ENCODE measurements around the gene PER1. TPM values are rescaled to one million over a fixed set of nuclear protein-coding genes. Genes with fewer than 3 reads are reported as not detected.

The PER1 gene
- total and polyA plus RNA-seq, 9 of the 15 experiments (the other 6 are each of a cell fraction or from before 2014, with no cell fraction given): 0.13 to 26.0 (median 3.4) TPM

DNA sequence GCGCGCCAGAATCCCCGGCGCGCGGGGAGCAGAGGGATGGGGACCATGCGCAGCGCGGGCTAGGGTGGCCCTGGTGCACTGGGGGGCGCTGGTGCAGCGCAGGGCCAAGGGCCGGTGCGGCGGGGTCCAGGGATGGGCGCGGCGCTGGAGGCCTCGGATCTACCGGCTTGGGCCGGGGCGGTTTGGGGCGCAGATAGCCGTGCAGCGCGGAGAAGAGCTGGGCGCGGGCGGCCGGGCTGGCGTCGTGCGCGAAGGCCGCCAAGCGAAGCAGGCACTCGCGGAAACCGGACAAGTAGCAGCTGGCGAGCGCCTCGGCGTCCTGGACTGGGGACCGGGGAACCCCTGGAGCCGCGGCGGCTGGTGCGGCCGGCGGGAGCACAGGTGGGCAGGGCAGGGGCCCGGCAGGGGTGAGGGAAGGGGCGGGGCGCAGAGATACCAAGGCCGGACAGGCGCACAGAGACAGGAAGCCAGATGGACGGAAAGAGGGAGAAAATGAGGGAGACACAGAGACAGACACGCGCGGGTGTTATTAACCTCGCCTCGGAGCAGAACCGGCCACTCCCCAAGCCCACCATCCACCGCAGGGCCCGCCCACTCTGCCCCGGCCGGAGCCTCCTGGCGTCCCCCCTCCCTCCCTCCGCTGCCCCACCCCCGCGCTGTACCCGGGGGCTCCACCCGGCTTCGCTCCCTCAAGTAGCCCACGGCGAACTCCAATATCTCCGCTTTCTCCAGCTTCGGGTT is 30.4 kb downstream of the PER1 start (continued):
- TF ChIP-seq, protein P1, sequence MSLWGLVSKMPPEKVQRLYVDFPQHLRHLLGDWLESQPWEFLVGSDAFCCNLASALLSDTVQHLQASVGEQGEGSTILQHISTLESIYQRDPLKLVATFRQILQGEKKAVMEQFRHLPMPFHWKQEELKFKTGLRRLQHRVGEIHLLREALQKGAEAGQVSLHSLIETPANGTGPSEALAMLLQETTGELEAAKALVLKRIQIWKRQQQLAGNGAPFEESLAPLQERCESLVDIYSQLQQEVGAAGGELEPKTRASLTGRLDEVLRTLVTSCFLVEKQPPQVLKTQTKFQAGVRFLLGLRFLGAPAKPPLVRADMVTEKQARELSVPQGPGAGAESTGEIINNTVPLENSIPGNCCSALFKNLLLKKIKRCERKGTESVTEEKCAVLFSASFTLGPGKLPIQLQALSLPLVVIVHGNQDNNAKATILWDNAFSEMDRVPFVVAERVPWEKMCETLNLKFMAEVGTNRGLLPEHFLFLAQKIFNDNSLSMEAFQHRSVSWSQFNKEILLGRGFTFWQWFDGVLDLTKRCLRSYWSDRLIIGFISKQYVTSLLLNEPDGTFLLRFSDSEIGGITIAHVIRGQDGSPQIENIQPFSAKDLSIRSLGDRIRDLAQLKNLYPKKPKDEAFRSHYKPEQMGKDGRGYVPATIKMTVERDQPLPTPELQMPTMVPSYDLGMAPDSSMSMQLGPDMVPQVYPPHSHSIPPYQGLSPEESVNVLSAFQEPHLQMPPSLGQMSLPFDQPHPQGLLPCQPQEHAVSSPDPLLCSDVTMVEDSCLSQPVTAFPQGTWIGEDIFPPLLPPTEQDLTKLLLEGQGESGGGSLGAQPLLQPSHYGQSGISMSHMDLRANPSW (CRISPR knock-in tag; IDR thresholded peaks at IDR 0.05): no peak
- no peak for TF ChIP-seq ZFPM2 (CRISPR knock-in tag; IDR thresholded peaks at IDR 0.05)
- no peak for TF ChIP-seq SMARCE1 (IDR thresholded peaks at IDR 0.05)
- TF ChIP-seq, protein P2, sequence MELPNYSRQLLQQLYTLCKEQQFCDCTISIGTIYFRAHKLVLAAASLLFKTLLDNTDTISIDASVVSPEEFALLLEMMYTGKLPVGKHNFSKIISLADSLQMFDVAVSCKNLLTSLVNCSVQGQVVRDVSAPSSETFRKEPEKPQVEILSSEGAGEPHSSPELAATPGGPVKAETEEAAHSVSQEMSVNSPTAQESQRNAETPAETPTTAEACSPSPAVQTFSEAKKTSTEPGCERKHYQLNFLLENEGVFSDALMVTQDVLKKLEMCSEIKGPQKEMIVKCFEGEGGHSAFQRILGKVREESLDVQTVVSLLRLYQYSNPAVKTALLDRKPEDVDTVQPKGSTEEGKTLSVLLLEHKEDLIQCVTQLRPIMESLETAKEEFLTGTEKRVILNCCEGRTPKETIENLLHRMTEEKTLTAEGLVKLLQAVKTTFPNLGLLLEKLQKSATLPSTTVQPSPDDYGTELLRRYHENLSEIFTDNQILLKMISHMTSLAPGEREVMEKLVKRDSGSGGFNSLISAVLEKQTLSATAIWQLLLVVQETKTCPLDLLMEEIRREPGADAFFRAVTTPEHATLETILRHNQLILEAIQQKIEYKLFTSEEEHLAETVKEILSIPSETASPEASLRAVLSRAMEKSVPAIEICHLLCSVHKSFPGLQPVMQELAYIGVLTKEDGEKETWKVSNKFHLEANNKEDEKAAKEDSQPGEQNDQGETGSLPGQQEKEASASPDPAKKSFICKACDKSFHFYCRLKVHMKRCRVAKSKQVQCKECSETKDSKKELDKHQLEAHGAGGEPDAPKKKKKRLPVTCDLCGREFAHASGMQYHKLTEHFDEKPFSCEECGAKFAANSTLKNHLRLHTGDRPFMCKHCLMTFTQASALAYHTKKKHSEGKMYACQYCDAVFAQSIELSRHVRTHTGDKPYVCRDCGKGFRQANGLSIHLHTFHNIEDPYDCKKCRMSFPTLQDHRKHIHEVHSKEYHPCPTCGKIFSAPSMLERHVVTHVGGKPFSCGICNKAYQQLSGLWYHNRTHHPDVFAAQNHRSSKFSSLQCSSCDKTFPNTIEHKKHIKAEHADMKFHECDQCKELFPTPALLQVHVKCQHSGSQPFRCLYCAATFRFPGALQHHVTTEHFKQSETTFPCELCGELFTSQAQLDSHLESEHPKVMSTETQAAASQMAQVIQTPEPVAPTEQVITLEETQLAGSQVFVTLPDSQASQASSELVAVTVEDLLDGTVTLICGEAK (IDR thresholded peaks at IDR 0.05): no peak
- TF ChIP-seq, protein P2 (CRISPR knock-in tag; IDR thresholded peaks at IDR 0.05): no peak
- peak; percentile 74 to 80 for TF ChIP-seq NRF1 (conservative IDR thresholded peaks at IDR 0.05 in 1 of 2, IDR thresholded peaks at IDR 0.05 in 1 of 2)
- no peak for TF ChIP-seq CBFB (CRISPR knock-in tag; IDR thresholded peaks at IDR 0.05)
- no peak for TF ChIP-seq BDP1 (IDR thresholded peaks at IDR 0.05; ENCODE audit: insufficient read depth, insufficient read length)
- TF ChIP-seq CCAR2 (IDR thresholded peaks at IDR 0.05; ENCODE audit: low read depth, low read length): no peak
- no peak for TF ChIP-seq ZNF354B (CRISPR knock-in tag; IDR thresholded peaks at IDR 0.05)
- TF ChIP-seq, protein P3, sequence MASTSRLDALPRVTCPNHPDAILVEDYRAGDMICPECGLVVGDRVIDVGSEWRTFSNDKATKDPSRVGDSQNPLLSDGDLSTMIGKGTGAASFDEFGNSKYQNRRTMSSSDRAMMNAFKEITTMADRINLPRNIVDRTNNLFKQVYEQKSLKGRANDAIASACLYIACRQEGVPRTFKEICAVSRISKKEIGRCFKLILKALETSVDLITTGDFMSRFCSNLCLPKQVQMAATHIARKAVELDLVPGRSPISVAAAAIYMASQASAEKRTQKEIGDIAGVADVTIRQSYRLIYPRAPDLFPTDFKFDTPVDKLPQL (IDR thresholded peaks at IDR 0.05; ENCODE audit: extremely low read depth, insufficient read length): no peak
- no peak for TF ChIP-seq NCOR1 (IDR thresholded peaks at IDR 0.05)
- no peak for TF ChIP-seq ZNF57 (CRISPR knock-in tag; IDR thresholded peaks at IDR 0.05)
- TF ChIP-seq TRIM28 (IDR thresholded peaks at IDR 0.05): no peak
- TF ChIP-seq CSDE1 (IDR thresholded peaks at IDR 0.05): no peak
- TF ChIP-seq, protein P4, sequence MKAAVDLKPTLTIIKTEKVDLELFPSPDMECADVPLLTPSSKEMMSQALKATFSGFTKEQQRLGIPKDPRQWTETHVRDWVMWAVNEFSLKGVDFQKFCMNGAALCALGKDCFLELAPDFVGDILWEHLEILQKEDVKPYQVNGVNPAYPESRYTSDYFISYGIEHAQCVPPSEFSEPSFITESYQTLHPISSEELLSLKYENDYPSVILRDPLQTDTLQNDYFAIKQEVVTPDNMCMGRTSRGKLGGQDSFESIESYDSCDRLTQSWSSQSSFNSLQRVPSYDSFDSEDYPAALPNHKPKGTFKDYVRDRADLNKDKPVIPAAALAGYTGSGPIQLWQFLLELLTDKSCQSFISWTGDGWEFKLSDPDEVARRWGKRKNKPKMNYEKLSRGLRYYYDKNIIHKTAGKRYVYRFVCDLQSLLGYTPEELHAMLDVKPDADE (conservative IDR thresholded peaks at IDR 0.05; ENCODE audit: control insufficient read depth, low read depth, low read length): peak; percentile 27; the same call in 1 of the 2 replicates

All from K562 (cell line).